Pancreas (tissue), 10 donors: ENCODE measurements around the gene HECTD2. TPM values are rescaled to one million over a fixed set of nuclear protein-coding genes. Genes with fewer than 3 reads are reported as not detected.

Experiments used
- ATAC-seq, 4 donors: fragments of 200-7000 bp; cut with Tn5 transposase; one replicate each; pipeline versions ENCODE4 v1.8.0 to v1.9.1; 2020; ENCODE audit warnings: mild to moderate bottlenecking in 4 of 4, moderate library complexity in 4 of 4
- DNase-seq, 6 donors: peaks; one replicate each; pipeline ENCODE4 v3.0.0-alpha.2; 2020
- FAIRE-seq: peaks from 2 replicates; lab custom pipeline; 2012; peaks lifted over from hg19 to GRCh38; lab: Jason Lieb, UNC
- H3K27ac ChIP-seq, 4 donors: fragments of 200-600 bp; sonication (generic); 1 replicate in 3 of 4; 2 replicates in 1 of 4; pipeline versions ENCODE4 v1.5.0 to v1.8.0; 2020
- H3K27me3 ChIP-seq, 4 donors: fragments of 200-600 bp; one replicate each; pipeline ENCODE4 v1.8.0; 2021
- H3K36me3 ChIP-seq, 3 donors: fragments of 200-600 bp; sonication (generic) in 1 of 3; one replicate each; pipeline versions ENCODE4 v1.5.0 to v1.8.0; 2020 to 2021
- H3K4me1 ChIP-seq, 3 donors: fragments of 200-600 bp; one replicate each; pipeline ENCODE4 v1.8.0; 2021
- H3K4me3 ChIP-seq, 4 donors: fragments of 200-600 bp; sonication (generic) in 2 of 4; one replicate each; pipeline versions ENCODE4 v1.5.0 to v1.8.0; 2020 to 2021
- H3K9me3 ChIP-seq, 4 donors: fragments of 200-600 bp; one replicate each; pipeline ENCODE4 v1.8.0; 2021
- WGBS, 2 donors: extraction: QIAGEN DNeasy Blood & Tissue Kit; methylation state at CpG; one replicate each; pipeline ENCODE4 v1.1.7; 2013; 5-methylcytosine and 5-hydroxymethylcytosine counted together
- intact Hi-C, 3 donors: fragments of 100-400 bp; cut with DNase I; formaldehyde crosslinking; loops; one replicate each; pipeline versions ENCODE4 v1.11.1 to v1.14.2; 2022
- polyA plus RNA-seq, 2 donors: library from polyadenylated mRNA; stranded (reverse); fragments of 200-250 nt; gene quantifications; one replicate each; pipeline ENCODE4 v1.2.3, GENCODE V29; 2013
- total RNA-seq, 6 donors: library from RNA; stranded (reverse); fragmentation: NEBNext Ultra II Directional in 4 of 6; extraction: Animal tissue kit (Norgen Biotek cat#: 25700) in 4 of 6; gene quantifications; one replicate each; pipeline versions ENCODE4 v1.2.1 to v1.2.4, GENCODE V29; 2021 to 2023
- TF ChIP-seq, protein P1 (sequence below), 4 donors: fragments of 200-600 bp; sonication (generic) in 3 of 4; IDR thresholded peaks; one replicate each; pipeline versions ENCODE4 v1.5.0 to v1.8.0; 2021; ENCODE audit warnings: antibody characterized with exemption in 4 of 4
- donor health status: healthy with polysubstance abuse.
- donor health status: DM: no; HTN: no; CAD: no; lungs with moderate emphysema.
- donor health status: DM: no; HTN: no; CAD: no.
- donor health status: control.
- donor health status: control.
- donor health status: Bipolar disorder and iron deficiency.
- donor health status: DM: yes; HTN: yes; CAD: no.
- donor health status: DM: no; HTN: no; CAD: no.
- donor health status: DM: no; HTN: no; CAD: no.
- donor health status: DM: yes; HTN: yes; CAD: no.

Gene HECTD2
- total and polyA plus RNA-seq, 8 donors, result 2.9 to 7.8 (median 4.8) TPM

DNA sequence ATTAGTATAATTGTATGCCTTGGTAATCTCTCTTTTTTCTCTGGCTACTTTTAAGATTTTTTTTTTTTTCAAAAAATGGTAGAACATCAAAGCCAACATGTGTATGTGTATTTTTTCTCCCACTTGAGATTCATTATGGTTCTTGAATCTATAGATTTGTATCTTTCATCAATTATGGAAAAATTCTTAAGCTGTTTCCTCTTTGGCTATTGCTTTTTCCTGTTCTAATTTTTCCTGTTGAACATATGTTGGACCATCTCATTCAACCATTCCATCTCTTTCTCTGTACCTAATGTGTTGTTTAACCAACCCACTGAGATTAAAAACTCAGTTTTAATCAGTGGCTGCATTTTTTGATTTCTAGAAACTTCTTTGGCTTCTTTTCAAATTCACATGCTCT is 107.2 kb downstream of the HECTD2 start:
- intact Hi-C loops, result no loop called here
- Histone ChIP-seq H3K36me3 (no peaks in the 10 kb centered on the region), H3K27me3 (no peaks in the 10 kb centered on the region), H3K27ac (no peak overlapping the region), H3K4me1 (peaks cover 30 to 46% (median 46%) of the 10 kb centered on the region in 3 donors), H3K4me3 (no peak overlapping the region), H3K9me3 (no peaks in the 10 kb centered on the region)
- TF ChIP-seq, protein P1, sequence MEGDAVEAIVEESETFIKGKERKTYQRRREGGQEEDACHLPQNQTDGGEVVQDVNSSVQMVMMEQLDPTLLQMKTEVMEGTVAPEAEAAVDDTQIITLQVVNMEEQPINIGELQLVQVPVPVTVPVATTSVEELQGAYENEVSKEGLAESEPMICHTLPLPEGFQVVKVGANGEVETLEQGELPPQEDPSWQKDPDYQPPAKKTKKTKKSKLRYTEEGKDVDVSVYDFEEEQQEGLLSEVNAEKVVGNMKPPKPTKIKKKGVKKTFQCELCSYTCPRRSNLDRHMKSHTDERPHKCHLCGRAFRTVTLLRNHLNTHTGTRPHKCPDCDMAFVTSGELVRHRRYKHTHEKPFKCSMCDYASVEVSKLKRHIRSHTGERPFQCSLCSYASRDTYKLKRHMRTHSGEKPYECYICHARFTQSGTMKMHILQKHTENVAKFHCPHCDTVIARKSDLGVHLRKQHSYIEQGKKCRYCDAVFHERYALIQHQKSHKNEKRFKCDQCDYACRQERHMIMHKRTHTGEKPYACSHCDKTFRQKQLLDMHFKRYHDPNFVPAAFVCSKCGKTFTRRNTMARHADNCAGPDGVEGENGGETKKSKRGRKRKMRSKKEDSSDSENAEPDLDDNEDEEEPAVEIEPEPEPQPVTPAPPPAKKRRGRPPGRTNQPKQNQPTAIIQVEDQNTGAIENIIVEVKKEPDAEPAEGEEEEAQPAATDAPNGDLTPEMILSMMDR (IDR thresholded peaks at IDR 0.05), result no peak
- ATAC-seq (no peak), FAIRE-seq (no peak), DNase-seq (no peak)

DNA sequence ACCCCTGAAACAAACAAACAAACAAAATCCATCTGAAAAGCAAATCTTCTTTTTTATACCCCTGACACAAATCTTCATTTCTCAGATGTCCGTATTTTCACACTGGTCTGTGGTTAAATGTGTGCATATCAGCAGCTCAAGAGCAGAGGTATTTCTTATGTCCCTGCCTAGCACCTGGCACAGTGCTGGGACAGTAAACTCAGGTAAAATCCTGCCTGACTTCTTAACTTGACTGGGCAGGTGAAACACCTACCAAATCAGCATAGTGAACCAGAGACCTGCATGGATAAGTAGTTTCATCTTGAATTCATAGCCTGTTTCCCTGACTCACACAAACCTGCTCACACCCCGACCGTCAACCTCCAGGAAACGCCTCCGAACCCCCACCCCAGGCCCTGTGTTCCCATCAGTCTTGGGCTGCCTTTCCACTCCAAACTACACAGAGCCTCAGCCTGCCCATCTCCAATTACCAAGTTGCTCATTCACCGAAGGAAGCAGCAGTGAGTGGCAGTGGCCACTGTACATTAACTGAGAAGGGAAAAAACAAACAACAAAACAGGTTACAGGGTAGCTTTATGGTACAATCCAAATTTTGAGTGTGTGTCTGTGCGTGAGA is 109.9 kb downstream of the HECTD2 start:
- DNase-seq, result peak in 1 of 6 donors; percentile 22
- TF ChIP-seq, protein P1 (IDR thresholded peaks at IDR 0.05), result no peak
- peak; percentile 47 to 72 (median 70) for ATAC-seq
- Histone ChIP-seq H3K27me3 (no peaks in the 10 kb centered on the region), H3K27ac (peak overlapping the region; percentile 44 to 69 (median 57)), H3K4me3 (no peak overlapping the region), H3K36me3 (no peaks in the 10 kb centered on the region), H3K4me1 (peaks cover 22 to 23% (median 23%) of the 10 kb centered on the region in 3 donors), H3K9me3 (no peaks in the 10 kb centered on the region)
- intact Hi-C loops, result no loop called here
- FAIRE-seq, result no peak
- 45 to 49% methylated on average over 7 of the region's 7 CpGs for WGBS, 2 donors

DNA sequence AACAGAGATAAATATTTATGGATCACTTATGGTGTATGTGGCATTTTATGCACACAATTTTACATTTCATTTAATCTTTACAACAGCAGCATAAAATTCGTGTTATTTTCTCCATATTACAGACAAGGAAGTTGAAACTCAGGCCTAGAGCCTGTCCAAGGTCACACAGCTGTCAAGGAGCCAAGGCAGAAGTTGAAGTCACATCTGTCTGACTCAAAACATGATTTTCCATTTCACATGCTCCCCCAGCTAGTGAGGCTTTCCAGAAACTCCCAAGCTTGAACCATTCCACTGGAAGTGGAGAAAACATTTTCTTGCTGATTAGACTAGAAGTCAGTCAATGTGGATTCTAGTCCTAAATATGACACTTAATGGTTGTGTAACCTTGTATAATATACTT is 110.5 kb downstream of the HECTD2 start:
- TF ChIP-seq, protein P1 (IDR thresholded peaks at IDR 0.05), result no peak
- FAIRE-seq (peak; percentile 20), DNase-seq (peak in 4 of 6 donors; percentile 78 to 89 (median 82)), ATAC-seq (peak; percentile 90 to 94 (median 92))
- Histone ChIP-seq H3K9me3 (no peaks in the 10 kb centered on the region), H3K4me1 (peaks cover 22 to 23% (median 23%) of the 10 kb centered on the region in 3 donors), H3K27me3 (no peaks in the 10 kb centered on the region), H3K4me3 (no peak overlapping the region), H3K27ac (peak overlapping the region in 3 of 4 donors; percentile 44 to 69 (median 68)), H3K36me3 (no peaks in the 10 kb centered on the region)
- WGBS, 2 donors, result 3 to 5% methylated on average over 1 of the region's 1 CpG
- intact Hi-C loops, result no loop called here

DNA sequence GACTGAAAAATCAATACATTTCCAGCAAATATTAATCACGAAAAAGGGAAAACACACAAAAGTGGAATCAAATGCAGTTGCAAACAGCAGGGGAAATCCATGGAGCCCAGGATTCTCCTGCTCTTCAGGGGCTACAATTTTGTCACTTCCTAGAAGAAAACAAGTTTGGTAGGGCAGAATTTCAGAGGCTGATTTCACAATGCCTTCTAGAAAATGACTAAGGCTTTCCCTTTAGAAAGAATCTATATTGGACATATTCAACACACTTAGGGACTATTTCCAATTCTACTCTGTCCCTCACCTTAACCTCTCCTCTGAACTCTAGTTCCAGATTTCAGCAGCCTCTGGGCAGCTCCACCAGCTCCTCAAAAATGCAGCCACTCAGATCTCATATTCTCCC is 111.3 kb downstream of the HECTD2 start:
- 15 to 20% methylated on average over 1 of the region's 1 CpG for WGBS, 2 donors
- Histone ChIP-seq H3K27ac (peak overlapping the region in 2 of 4 donors; percentile 68 to 69), H3K27me3 (no peaks in the 10 kb centered on the region), H3K36me3 (no peaks in the 10 kb centered on the region), H3K4me1 (peaks cover 22 to 23% (median 23%) of the 10 kb centered on the region in 3 donors), H3K9me3 (no peaks in the 10 kb centered on the region), H3K4me3 (no peak overlapping the region)
- ATAC-seq, result peak; percentile 23 to 69 (median 35)
- no peak for DNase-seq
- intact Hi-C loops, result no loop called here
- no peak for FAIRE-seq
- TF ChIP-seq, protein P1 (IDR thresholded peaks at IDR 0.05), result no peak
